ENCODE measurements around the gene TERC. TPM values are rescaled to one million over a fixed set of nuclear protein-coding genes. Genes with fewer than 3 reads are reported as not detected.

Gene TERC
- 16.6 and 129 TPM in 2 replicates for total RNA-seq

DNA sequence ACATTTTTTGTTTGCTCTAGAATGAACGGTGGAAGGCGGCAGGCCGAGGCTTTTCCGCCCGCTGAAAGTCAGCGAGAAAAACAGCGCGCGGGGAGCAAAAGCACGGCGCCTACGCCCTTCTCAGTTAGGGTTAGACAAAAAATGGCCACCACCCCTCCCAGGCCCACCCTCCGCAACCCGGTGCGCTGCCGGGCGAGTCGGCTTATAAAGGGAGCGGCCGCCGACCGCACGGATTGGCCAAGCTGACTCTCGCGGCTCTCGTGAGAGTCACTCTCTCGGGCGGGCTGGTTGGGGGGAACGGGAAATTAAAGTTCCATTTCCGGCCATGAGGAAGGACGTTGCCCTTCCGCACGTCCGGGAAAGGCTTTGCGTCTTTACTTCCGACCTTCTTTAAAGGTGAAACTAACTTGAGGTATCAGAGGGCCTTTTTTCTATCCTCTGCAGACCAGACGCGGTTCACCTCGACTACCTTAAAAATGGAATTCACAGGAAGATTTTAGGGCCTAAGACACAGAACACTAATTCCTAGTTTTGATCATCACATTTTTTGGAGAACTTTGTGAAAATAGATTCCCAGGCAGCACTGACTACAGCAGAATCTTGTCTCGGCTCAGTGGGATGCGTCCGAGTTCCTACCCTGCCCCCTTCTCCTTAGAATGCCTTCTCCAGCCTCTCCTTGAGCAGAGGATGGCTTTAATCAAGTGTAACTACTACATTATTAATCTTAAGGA lies at the start of gene TERC:
Gene TERC, minus strand, starts transcription at position 179 of the 731 bp plus-strand sequence.

DNA sequence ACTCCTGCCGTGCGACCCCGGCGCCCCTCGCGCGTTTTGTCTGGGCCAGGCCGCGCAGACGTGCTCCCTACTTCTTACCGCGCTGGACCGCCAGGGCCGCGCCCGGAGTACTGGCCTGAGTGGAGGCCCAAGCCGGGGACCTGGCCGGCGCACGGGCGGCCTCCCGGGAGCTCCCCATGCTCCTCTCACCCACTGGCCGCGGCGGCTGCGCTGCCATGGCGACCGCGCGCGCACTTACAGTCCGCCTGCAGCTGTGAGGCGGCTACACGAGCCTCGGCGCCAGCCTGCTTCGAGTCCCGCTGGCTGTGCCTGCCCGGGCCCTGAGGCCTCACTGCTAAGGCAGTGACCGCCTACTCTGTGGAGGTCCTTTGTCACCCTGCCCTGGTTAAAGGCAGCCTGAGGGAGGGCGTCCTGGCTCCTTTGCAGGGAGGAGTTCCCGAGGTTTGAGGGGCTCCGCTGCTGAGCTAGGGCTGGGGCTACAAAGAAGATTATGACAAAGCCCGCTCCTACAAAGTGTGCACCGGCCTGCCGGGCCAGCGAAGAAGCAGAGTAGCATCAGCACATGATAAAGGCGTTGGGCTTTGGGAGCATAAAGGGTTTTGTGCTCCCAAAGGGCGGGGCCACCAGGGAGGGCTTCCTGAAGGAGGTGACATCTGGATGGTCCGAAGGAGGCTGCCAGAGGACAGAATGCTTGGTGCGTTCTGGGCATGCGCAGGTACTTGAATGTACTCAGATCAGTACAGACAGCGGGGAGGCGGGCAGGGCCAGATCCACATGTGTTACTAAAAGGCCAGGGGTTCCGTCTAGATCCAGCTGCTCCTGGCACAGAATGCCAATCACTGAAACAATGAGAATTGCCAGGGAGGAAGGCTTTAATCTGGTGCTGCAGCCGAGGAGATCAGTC lies 47.7 kb upstream of the TERC start, which contains the start of the genes LRRC34 and LRRIQ4:
Gene LRRC34, minus strand, starts transcription at position 573 of the 904 bp plus-strand sequence. Its CDS starts 356 bp downstream, at position 217.
Gene LRRIQ4, plus strand, starts transcription at position 539 of the 904 bp plus-strand sequence. CDS start 9,052 bp downstream, outside the sequence.

DNA sequence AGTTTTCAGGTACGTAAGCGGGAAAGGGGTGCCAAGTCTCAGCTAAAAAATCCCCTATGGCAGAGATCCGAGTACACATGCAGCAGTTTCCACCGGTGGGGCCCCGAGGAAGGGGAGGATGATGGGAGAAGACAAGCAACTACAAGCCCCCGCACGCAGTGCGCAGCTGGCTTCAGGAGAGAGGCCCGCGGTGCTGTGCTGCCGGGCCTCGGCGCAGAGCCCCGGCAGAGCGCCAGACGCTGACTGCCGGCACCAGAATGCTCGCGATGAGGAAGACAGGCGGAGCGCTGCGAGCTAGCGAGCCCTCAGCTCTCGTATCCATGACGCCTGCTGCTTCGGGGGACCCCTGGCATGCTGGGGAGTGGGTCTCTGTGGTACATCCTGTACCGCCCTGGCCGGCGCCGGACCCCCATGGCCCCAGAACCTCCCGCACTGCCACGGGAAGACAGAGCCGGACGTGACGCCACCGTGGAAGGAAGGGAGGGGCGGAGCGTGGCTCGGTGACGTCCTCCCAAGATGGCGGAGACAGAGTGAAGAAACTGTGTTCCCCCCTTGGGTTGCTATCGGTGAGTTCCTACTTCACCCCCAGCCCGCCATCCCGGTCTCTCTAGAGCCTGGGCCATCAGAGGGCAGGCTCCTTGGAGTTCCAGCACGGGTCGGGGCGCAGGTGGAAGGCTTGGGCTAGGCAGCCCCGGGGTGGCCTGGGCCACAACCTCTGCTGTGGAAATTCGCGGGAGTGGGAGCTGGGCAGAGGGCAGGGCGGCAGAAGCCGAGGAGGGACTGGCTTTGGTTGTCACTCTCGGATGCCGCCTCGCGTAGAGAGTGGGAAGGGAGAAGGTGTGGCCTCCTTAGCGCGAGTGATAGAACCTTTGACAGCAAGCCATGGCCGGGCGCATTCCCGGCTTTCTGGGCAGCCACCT lies 8.3 kb upstream of the TERC start, which contains the start of gene MYNN:
Gene MYNN, plus strand, starts transcription at position 500 of the 920 bp plus-strand sequence. CDS start 900 bp downstream, outside the sequence.

DNA sequence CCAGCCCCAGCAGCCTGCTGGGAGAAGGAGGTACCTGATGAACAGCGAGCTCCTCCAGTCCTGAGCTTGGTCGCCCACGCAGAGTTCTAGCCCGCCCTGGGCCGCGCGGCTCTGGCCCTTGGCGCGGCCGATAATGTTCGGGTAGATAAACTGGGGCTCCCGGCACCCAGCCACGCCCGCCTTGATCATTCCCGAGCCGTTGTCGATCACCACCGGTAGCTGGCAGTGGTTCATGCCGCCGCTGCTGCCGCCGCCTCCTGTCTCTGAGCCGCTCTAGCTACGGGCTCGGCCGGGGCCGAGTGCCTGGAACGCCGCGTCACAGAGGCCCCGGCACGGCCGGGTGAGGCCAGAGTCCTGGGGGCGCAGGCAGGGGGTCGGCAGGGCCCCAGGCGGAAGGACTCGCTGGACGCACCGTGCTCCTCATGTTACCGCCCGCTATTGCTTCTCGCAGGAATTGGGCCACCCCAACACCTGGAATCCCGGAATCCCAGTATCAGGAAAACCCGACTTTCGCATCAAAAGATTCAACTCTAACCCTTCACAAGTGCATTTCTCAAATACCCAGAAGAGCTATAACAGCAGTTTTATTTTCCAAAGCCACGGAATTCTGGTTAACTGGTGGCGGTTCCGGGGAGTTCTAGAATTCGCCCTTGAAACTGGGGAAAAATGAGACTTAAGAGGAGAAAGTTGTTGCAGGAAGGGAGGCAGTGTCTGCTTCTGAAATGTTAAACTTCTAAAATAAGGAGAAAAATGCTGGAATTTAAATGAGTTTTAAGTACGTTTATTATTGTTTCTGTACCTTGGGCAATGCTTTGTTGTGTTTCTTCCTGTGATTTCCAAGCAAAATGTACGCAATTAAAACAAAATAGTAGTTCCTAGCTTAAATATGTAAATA lies 4.7 kb upstream of the TERC start, which contains the start of gene ACTRT3:
Gene ACTRT3, minus strand, starts transcription at position 275 of the 895 bp plus-strand sequence. Its CDS starts 41 bp downstream, at position 234.

Other genes starting within 250 kb of the TERC start
- gene MECOM, start 101.3 kb downstream of the TERC start, total RNA-seq = 36.8 and 86.5 TPM in 2 replicates
- gene ACTRT3, start 4.5 kb upstream of the TERC start, total RNA-seq = 1.5 and 2.0 TPM in 2 replicates
- 18.8 and 24.2 TPM in 2 replicates for gene MYNN, start 8.3 kb upstream of the TERC start, total RNA-seq
- gene LRRIQ4, start 47.8 kb upstream of the TERC start, total RNA-seq = not detected in 2 replicates
- gene LRRC34, start 47.8 kb upstream of the TERC start, total RNA-seq = 0.16 and 1.3 TPM in 2 replicates
- gene LRRC31, start 104.9 kb upstream of the TERC start, total RNA-seq = not detected in 2 replicates
- not detected in 2 replicates for gene SAMD7, start 146.5 kb upstream of the TERC start, total RNA-seq
- 22.5 and 65.2 TPM in 2 replicates for gene SEC62, start 201.7 kb upstream of the TERC start, total RNA-seq